HG02610 (cell line): ENCODE results near the gene GBX2.

Experiments used
- ATAC-seq: cut with Tn5 transposase; IDR thresholded peaks from one replicate; pipeline ENCODE4 v1.9.1; 2021; ENCODE audit warnings: mild to moderate bottlenecking, moderate library complexity; ENCODE audit not compliant: unreplicated experiment

Gene GBX2

DNA sequence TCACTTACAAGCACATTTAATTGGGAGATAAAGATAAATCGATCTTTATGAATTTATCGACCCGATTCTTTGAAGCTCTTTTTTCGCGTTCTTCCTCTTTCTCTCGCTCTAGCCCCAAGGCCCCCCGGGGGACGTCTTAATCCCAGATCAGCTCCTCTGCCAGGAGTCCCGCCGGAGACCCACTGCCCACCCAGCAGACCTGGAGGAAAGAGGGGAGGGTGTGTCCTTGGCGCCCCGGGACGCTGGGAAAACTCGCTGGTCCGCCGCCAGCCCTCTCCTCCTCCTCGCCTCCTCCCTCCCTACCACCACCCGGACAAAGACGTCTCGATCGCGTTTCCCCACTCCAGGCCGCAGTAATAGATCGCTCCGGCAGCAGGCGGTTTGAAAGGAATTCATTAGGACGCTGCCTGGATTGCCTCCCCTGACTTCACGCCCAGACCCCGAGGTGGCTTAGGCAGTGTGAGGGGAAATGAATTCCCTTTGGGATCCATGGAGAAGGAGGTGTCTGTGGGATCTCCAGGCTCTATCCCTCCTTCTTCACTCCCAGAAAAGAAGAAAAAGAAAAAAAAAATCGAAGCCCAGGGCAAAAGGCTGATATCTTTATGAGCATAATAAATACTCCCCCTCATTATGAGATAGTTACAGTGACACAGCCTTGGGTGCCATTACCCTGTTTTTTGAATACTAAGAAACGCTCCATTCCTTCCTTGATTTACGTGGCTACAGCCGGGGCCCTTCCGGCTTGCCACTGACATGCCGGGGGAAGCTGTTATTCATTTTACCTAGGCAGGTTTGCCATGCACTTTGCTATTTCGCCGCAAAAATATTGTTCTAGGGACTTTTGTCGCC lies 1.8 kb upstream of the GBX2 start:
- ATAC-seq: no peak

DNA sequence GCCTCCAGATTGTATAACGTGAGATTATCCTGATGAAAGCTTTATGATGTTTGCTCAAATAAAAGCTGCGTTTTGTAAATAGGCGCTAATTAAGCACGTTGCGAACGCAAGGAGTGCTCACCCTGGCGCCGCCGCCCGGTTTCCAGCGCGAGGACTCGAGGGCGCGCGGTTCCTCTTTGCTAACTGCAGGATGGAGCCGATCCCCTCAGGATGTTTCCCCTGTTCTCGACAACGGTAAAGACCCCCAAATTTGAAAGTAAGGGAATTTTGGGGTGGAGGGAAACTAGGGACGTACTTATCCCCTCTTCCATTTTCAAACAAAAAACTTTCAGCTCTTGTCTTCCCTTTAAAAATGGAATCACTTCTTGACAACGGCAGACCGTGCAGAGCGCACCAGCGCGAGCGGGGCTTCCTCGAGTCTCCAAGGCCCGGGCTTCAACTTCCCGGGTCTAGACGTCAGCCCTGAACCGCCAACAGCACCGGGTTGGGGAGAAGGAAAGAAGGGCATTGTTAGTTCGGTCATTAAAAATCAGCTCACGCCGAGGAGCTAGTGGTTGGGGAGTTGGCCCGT lies 1.1 kb upstream of the GBX2 start:
- no peak for ATAC-seq

GRCh38 chr2:236167297-236168109 lies 683 bp downstream of the GBX2 start:
- no peak for ATAC-seq

- no peak for ATAC-seq
Measured at GRCh38 chr2:236166796-236167296, 1.3 kb downstream of the GBX2 start.

GRCh38 chr2:236165842-236166795 lies 2.1 kb downstream of the GBX2 start:
- no peak for ATAC-seq

DNA sequence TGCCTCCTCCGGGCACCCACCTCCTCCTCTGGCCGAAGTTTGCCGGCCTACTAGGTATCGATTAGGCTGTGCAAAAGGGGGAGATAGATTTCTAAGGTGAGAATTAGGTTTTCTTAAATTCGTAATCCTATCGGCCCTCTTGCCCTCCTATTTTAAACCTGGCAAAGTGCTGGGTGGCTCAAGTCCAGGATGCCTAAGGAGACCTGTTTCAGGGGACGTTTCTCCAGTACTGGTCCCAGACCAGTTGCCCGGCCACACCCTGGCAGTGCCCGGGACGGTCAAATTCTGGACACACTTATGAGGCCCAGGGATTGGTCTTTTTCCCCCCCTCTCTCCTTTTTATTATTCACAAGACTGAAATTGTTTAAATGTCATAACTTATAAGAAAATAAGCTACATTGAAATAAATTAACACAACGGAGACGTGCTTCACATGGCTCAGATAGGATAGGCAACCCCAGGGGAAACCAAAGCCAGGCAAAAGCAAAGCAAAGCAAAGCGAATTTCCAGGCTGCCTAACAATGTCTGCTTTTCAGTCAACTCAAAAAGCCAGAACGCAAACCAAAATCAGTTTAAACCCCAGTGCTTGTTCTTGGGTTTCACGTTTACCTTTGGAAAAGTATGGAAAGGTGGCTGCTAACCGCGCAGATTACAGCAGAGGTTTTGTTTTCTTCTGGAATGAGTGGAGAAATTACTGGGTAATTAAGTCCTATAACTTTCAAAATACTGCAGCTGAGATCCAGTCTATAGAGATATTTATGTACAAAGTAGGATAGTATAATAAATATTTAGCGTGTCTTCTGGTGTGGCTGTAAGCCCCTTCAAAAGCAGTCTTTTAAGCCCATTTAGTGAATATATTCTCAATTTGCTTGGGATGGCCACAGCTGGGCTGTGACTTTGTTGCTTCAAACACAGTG lies 3.0 kb downstream of the GBX2 start:
- ATAC-seq: no peak

DNA sequence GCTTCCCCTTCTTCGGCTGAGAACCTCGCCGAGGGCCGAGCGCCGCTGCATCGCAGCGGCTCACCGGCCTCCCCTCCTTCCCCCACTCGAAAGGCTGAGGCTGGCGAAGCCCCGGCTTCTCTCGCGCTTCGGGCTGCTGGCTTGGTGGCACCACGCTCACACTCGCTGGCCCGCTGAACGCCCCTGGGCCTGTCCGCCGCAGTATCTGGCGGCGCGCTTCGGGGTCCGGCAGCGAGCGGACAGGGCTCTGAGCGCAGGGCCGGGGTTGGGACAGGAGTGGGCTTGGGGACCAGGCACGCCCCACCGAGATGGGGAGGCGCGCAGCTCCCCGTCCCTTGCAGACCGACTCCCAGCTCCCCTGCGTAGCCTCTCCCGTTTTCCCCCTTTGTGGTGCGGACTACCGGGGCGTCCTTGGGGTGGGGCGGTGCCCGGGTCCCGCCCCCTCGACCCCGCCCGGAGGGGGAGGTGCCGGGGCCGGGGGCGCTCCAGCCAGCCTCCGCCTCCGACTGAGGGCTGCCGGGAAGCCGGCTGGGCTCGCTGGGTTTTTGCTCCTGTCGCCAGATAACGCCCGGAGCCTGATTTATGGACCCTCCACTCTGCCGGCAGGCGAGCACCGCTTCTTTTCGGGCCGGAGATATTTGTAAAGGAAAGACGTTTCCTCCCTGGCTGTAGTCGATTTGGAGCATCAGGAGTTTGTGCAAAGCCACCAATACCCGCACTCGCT lies 3.8 kb downstream of the GBX2 start:
- ATAC-seq: no peak

- no peak for ATAC-seq
Measured at GRCh38 chr2:236163471-236164200, 4.5 kb downstream of the GBX2 start.

DNA sequence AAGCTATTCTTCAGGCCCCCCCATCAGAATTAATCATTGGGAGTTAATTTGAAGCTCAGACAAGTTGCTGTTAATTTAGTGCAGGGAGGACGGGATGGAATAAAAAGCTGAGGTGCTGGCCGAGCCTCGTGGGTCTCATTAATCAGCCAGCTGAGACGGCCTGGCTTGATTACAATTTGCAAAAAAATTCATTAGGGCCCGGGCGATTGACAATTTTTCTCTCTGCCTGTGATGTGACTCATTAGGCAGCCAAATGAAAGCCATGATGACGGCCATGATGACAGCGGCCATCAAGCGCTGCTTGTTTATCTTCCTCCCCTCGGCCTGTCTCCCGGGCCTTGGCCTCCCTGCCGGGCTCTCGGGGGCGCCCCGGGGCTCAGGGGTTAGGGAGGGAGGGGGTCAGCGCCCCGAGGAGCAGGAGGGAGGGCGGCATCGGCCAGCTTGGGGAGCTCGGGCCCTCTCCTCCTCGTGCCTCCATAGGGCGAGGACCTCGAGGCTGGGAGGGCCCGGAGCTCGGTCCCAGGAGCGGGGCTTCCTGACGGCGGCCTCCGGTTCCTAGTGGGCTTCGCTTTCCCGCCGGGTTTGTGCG lies 5.2 kb downstream of the GBX2 start:
- no peak for ATAC-seq

- ATAC-seq: no peak
Measured at GRCh38 chr2:236162031-236162845, 5.9 kb downstream of the GBX2 start.

- no peak for ATAC-seq
Measured at GRCh38 chr2:236161531-236161930, 6.7 kb downstream of the GBX2 start.

DNA sequence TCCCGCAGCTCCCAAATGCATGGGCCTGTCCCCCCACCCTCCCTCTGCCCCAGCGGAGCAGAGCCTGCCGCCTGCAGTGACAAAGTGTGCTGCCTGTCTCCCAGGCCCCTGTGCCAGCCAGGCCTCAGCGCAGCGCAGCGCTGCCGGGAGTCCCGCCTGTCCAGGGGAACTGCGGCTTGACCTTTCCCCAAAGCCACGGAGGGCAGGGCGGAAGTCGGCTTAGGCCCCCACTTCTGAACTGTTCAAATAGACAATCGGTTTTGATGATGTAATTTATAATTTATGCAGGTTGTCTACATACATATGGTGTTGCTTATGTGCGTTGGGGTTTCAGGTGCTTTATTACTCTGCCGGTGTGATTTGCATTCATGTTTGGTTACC lies 7.1 kb downstream of the GBX2 start:
- no peak for ATAC-seq

DNA sequence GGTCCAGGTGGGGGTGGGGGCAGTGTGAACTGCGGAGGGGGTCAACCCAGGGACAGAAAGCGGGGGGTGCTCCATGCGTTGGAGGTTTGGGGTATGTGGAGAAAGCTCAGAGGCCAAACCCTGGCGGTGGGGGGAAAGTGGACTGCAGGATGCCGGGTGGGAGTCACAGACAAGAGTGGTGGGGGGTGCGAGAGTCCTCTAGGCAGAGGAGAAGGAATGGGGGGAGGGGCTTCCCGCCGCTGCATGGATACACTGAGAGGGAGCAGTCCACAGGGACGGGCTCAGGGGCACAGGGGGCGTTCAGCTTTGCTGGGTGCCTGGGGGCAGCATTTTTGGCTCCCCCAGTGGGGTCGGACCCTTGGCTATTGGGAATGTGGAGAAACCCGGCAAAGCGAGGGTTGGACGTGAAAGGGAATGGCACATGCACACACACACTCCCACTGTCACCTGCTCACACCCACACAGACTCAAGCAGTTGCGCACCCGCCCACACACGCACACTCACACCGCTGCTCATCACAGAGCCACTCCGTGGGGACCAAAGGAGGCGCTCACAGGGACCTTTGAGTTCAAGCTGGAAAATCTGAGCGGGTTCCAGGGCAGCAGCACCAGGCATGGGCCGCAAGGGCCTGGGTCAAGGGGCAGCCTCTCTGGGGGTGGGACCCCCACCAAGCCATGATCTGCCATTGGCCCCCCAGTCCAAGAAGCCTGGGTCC lies 7.7 kb downstream of the GBX2 start:
- no peak for ATAC-seq

DNA sequence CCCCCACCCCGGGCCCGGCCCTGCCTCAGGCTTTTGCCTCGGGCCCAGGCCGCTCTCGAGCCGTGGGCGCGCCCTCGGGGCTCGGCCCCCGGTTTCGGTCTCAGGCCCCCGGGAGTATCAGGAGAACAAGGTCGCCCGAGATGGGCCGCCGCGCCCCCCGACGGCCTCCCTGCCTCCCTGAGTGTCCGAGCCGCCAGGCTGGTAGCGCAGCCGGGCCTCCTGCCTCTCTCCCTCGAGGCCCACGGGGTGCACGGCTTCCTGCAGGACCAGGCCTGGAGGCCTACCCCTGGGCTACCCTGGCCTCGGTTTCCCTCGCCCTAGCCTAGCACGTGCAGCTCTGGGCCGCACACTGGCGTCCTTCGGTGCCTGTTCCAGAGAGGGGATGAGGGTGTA lies 8.4 kb downstream of the GBX2 start:
- no peak for ATAC-seq

DNA sequence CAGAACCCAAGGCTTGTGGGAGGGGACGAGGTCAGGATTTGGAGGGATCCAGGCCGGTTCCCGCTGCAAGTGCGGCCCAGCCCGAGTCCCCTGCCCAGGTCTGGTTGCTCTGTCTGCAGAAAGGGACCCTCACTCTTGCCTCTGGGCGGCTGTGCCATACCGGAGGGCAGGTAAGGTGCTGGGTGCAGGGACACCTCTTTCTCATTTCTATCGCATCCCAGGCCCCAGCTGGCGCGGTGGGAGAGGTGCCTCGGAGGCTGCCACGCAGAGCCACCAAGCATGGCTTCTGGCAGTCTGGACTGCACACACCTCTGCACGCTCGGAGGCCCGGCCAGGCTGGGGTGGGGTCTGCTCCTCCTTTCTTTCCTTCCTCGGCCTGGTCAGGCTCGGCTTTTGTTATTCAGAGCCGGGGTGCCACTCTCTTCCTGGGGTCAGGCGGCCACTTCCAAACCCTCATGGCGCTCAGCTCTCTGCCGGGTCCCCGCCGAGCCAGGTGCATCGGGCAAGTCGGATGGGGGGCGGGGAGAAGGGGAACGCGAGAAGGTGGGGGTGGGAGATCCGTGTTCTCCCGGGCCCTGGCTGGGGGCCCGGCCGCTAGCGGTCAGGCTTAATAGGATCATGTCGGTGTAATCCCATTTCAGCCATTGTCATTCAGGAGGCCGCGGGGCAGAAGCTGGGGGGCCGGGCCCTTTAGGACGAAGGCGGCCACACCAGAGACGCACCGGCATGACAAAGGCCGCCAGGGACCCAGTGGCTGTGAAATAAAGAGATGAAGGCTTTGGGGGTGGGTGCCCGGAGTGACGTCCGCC lies 9.0 kb downstream of the GBX2 start:
- no peak for ATAC-seq
